Activated effector memory CD4-positive, alpha-beta T cell treated with anti-CD3 and anti-CD28 coated beads, Interleukin-2, amount 50 U/mL, for 16 hours (primary cell): ENCODE data around the gene TPCN1.

Experiments
- DNase-seq: peaks from one replicate; pipeline ENCODE4 v3.0.0-alpha.2; 2020

The TPCN1 gene

DNA sequence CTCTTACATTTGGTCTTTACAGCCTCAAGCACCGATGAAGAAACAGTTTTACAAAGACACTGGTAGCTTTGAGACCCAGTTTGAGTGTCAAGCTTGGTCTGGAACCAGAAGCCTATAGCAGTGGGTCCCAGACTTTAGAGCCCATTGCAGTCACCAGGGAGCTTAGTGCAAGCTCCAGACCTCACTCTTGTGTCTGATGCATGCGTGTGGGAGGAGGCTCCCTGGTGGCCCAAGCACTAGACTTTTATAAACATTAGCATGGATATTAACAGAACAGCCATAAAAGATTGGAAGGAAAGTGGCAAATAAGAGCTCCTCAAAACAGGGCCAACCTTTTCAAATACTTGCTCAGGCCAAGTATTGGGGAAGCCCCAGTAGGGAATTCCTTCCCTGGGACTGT lies 68.1 kb downstream of the TPCN1 start:
- DNase-seq, result no peak

DNA sequence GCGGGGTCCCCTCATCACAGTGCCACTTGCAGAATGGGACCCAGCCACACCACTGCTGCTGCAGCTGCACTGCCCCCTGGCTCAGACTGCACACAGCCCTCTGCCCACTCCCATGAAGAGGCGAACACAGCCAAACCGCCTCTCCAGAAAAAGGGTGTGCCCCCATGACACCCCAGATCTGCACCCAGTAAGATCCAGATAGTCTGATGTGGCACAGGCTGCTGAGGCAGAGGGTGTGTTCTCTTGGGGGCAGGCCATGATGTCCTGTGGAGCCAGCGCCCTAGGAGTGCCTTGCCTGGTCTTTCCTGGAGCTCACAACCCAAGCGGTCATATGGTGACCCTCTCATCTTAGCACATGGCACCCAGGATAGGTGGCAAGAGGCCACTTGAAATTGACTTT lies 69.2 kb downstream of the TPCN1 start:
- DNase-seq, result no peak

DNA sequence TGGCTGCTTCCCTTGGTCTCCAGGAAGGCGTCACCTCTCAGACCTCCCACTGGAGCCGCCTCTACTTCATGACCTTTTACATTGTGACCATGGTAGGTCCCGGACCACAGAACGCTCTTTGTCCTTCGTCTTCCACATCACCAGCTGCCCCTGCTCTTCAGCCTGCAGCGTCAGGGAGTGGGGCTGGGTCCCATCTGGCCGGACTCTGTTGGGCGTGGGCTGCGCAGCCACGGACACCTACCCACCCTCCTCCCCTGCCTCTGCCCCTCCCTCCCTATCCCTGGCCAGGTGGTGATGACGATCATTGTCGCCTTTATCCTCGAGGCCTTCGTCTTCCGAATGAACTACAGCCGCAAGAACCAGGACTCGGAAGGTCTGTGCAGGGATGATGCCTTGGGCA lies 70.3 kb downstream of the TPCN1 start:
- DNase-seq, result no peak

DNA sequence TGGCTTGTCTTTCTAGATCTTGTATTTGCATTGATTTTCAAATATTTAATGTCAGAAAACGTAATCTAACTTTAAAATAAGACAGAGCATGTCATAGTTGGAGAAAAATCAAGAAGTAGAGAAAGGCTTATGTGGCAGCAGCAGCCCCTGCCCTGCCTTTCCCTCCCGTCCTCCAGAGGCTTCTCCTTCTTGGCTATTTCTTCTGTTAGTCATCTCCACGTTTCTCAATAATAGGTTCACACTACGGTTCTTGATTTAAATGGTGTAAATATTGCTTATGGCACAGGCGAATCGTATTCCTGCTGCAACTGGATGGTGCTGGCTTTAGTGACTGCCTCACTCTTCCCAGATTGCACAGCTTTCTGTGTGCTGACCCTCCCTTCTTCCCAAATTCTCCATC lies 70.8 kb downstream of the TPCN1 start:
- DNase-seq, result no peak

DNA sequence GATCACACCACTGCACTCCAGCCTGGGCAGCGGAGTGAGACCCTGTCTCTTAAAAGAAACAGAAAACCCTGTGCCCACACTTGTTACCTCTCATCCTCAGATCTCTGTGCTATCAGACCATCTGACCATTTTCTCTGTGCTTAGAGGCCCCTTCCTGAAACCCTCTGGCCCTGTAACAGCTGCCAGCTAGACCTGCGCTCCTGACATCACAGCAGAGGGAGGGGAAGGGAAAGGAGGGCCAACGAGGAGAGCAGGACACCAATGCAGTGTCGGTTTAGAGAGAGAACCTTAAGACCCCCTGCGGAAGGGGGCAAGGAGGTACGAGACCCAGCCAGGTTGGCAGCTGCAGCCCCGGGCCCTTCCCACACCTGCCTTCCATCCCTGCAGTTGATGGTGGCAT lies 71.3 kb downstream of the TPCN1 start:
- no peak for DNase-seq

DNA sequence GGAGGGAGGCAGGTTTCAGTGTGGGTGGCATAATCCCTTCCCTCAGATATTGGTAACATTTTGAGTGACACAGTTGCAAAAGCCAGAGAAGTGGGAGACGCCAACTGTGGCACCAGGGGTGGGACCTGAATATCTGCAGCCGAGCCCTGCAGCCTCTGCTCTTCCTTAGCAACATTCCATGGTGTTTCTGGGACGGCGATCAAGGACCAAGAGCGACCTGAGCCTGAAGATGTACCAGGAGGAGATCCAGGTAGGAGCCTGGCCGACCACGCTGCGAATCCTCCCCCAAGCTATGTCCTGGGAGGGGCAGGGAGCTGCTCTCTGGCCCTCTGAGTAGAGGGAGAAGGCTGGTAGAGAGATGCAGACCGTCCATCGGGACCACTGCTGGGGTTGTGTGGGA lies 71.8 kb downstream of the TPCN1 start:
- DNase-seq, result no peak

DNA sequence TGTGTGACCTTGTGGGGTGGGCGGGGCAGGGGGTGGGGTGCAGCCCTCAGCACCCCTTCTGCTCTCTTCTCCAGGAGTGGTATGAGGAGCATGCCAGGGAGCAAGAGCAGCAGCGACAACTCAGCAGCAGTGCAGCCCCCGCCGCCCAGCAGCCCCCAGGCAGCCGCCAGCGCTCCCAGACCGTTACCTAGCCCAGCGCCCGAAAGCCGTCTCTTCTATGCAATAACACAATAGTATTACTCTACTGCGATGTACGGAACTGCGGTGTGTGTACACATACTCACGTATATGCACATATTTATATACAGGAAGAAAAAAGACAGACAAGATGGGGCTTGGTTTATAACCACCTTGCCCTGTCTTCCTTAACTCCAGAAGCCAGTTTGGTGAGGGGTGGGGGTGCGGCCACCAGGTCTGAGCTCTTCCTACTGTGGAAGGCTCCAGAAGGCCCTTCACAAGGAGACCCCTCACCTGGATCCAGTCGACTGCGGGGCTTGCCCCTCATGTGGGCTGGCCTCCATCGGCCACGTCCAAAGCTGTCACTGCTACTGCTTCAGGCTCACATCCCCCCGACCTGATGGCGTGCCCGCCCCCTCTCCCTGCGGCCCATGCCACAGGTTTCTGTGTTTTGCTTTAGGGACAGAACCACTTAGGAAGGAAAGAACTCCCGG lies 74.8 kb downstream of the TPCN1 start:
- no peak for DNase-seq

DNA sequence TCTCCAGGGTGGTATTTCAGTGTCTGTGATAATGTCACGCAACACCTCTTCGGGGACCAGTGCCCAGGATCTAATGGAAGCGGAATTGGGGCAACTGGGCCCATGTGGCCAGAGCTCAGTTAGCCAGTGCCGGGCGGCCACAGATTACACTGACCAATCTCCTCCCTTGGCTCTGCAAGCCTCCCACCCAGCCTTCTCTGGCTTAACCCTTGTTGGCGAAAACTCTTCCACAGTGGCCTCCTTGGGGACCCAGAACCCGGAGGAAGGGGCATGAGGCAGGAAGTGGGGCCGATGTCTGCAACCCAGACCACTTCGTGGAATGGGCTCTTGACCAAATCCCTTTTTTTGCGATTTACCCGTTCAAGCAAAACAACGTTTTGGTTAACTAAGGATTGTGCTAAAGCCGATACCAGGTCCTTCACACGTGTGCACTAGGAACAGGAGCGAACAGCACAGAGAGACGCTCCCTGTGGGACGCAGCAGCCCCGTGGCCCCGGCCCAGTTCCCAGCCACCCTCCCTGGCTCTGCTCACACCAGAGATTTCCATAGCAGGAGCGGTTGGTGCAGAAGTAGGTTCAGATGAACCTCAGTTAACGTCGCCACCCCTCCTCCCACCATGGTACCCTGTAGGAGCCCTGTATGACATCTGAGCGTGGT lies 75.4 kb downstream of the TPCN1 start:
- no peak for DNase-seq

DNA sequence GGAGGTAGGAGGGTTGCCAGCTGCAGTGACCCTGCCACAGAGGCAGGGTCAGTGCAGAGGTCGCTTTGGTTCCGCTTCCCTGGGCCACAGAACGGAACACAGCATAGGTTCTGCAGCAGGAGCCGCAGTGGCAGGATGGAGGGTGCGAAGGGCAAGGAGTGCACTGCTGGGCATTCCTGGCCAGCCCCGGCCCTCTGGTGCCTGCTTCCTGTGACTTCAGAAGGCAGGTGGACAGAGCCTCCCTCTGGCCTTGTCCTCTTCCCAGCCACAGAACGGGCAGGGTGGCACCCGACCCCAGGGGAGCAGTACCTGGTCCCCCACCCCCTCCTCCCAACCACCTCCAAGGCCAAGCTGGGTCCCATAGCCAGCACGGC lies 75.9 kb downstream of the TPCN1 start:
- DNase-seq, result no peak

DNA sequence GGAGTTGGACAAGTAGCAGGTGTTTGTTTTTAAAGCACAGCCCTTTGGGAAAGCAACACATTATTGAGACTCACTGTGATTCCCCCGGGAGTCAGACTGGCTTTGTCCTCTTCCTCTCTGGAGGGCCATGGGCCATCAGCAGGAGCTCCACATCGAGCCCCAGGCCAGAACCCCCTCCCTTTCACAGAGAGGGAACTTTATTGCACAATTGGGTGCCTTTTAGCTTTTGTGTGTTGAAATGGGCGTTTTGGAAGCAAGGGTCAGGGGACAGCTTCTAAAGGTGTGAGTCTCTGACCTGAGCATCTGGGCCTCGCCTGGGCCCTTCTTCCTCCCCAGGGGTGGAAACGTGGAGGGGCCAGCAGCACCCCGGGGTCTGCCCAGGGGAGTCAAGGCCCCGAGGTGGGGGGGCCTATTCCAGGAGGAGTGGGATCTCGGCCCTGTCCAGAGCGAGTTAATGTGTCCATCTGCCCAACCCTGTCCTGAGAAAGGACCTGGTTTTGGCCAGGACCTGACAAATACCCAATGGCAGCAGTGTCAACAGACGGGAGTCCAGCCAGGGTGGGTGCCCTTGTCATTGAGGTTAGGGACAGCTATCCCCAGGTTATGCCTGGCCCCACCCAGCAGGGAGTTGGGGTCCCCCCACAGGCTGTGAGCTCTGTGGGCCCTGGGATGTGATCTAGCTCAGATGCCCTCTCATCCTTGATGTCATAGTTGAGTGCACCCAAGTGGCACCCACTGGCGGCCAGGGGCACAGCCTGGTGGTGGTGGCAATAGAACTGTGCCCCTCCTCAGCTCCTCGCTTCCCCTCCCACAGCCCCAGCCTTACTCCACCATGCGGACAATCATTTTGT lies 76.6 kb downstream of the TPCN1 start:
- DNase-seq, result no peak

DNA sequence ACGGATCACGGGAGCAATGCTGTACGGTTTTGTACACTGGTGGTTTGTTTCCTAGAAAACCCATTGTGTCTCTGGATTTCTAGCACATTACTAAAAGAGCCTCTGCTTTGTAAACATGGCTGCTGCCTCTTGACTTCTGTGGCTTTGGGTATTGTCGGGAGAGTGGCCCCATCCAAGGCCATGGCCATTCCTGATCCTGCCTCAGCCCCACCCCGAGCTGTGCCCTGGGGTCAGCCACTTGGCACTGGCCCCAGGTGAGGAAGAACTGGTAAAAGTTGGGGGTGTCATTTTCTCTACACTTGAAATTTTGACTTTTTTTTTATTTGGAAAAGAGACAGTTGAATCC lies 77.2 kb downstream of the TPCN1 start:
- DNase-seq, result no peak

DNA sequence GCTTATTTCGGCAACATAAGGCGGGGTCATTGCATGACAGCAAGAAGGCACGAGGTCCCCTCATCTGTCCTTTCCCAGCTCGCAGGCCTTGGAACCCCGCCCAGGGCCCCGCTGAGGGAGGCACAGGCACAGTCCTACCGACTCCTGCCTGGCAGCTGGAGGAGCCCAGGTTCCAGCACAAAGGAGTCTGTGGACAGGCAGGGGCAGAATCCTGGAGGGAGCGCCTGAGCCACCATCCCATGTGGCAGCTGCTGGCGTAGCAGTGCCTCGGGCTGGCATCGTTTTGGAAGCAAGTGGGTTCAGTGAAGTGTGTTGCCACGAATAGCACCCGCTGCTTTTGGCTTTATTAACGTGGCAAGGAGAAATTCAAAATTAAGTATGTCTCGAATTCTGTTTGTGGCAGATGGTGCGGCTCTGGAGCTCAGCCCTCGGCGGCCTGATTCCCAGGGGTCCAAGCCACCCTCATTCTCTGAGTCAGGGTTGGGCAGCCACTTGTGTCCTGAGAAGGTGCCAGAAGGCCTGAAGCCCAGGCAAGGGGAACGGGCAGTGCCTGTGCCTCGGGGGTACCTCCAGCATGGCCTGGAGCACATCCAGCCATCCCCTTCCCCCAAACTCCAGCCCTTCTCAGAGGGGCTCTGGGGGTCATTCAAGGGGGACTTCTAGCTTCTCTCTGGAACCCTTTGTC lies 77.7 kb downstream of the TPCN1 start:
- no peak for DNase-seq

DNA sequence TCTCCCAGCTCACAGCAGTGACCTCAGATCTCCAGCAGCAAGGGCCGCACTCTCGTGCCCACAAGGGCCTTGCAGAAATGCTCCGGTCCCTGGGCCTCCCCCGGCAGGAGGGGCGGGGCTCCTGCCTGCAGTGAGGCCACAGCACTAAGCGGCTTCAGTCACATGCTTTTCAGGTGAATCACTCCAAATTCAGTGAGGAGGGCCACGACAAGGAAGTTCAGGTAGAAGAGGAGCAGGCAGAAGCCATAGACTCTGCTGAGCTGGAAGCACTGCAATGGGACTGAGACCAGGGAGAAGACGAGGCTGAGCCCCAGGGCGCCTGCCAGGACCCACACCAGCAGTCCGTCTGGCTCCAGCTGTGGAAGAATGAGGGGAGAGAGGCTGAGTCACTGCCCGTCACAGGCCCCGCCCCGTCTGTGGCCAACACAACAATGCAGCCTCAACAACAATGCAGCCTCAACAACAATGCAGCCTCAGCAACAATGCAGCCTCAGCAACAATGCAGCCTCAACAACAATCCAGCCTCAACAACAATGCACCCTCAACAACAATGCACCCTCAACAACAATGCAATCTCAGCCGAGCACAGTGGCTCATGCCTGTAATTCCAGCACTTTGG lies 78.5 kb downstream of the TPCN1 start:
- DNase-seq, result no peak

DNA sequence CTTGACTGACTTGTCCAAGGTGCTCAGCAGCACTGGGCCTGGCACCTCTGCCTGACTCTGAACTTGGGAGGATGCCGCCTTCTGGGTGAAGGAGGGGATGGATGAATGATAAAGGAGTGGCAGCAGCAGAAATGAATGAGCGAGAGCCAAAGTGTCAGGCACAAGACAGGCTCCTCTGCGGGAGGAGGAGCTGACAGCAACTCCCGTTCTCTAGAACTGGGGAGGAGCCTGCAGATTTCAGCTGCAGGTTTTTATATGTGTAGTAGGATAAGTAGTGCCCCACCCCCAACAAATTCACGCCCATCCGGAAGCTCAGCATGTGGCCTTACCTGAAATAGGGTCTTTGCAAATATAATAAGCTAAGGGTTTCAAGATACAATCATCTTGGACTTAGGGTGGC lies 80.5 kb downstream of the TPCN1 start:
- DNase-seq, result no peak

DNA sequence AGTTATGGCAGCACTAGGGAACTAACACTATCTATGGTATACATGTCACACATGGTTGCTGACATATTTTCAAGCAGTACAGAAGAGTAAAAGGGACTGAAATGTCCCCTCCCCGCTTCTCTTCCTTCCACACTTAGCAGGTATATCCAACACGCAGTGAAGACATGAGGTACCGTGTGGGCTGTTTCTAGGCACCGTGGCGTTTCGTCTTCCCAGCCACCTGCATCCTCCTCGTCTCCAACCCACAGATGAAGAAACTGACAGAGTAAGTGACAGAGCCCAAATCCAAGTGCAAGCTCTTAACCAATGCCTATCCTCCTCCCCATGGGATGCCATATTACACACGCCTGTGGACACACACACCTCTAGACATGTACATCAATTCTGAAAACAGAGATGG lies 81.2 kb downstream of the TPCN1 start:
- no peak for DNase-seq

DNA sequence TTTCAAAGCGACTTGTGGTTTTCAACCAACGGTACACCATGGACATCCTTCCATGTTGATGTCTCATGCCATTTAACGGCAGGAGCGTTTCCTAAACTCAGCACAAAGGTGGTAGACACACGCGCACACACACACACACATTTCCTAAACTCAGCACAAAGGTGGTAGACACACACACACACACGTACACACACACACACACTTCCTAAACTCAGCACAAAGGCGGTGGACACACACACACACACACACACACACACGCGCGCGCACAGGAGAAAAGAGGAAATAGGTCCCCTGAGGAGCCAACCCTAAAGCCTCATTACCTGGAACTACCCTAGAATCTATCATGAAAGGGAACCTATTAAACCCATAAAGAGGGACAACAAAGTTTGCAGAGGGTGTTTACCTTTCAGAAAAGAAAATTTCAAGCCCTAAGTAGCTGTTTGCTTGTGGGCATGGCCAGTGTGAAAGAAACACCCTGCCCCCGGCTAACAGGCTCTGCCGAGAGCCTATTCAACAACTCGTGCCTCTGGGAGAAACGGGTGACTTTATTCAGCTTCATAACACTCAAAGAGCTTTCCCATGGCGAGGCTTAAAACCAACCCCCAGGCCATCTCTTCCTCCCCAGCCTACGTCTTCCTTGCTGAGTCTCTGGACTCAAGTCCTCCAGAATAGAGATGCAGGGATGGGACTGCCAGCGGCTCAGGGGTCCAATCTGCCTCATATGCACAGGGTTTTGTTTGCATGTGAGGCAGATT lies 81.8 kb downstream of the TPCN1 start:
- no peak for DNase-seq

DNA sequence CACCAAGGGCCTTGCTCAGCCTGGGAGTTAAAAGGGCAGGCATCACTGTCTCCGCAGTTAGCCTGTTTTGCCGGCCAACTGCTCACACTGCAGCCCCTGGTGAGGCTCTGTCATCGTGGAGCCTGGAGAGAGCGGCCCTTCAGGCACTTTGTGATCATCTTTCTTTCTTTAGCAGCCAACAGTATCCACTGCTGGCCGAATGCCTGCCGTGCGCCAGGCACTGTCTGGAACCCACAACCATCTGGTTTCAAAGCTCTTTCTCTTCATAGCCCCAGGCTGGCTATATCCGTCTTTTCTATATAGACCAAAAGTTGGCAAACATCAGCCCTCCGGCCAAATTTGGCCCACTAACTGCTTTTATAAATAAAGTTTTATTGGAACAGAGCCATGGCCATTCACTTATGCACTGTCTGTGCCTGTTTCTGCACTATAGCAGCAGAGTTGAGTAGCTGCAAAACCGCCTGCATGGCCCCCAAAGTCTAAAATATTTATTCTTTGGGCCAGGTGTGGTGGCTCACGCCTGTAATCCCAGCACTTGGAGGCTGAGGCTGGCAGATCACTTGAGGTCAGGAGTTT lies 84.1 kb downstream of the TPCN1 start:
- no peak for DNase-seq

DNA sequence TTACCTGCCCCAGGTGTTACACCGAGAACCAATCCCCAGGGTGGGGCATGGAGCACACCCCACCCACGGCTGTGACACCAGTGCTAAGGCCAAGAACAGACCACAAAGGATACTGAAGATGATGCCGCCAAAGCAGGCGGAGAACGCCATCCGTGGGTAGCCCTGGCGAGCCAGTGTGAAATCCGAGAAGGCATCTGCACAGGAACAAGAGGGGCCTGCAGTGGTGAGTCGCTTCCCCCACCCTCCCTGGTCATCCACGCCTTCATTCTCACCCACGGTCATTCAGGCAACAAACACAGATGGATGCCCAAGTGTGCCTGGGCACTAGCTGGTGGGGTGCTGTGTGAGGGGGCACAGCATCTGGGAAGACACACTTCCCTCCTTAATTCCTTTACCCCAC lies 85.1 kb downstream of the TPCN1 start:
- no peak for DNase-seq

DNA sequence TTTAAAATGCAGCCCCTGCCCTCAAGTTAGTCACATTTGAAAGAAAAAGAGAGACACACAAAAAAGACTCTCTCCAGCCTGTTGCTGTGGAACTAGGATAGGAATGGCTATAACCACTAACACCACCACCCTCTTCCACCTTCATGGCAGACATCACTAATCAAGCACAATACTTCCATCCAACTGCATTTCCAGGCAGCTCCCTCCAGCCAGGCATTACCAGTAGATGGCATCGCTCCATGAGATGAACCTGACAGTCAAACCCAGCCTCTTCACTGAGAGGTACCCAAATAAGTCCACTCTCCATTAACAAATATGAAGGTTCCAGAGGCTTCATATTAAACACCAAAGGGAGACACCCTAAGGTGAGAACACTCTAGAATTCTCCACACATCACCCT lies 89.2 kb downstream of the TPCN1 start:
- DNase-seq, result no peak

DNA sequence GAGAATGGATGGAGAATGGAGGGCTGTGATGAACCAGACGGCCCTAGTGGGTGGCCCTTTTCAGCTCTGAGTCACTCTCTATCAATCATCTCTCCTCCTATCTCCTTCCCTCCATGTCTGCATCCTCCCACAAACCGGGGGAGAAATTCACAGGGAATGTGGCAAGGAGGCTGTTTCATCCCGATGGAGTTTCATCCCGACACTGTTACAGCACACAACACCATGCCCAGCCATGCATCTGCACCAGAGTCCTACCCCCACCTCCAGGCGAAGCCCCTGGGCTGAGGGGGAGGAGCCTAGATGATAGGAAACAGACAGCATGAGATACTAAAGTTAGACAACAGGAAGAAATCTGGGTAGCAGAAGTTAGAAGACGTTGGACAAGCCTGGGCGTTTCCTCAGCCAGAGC lies 92.9 kb downstream of the TPCN1 start:
- no peak for DNase-seq

DNA sequence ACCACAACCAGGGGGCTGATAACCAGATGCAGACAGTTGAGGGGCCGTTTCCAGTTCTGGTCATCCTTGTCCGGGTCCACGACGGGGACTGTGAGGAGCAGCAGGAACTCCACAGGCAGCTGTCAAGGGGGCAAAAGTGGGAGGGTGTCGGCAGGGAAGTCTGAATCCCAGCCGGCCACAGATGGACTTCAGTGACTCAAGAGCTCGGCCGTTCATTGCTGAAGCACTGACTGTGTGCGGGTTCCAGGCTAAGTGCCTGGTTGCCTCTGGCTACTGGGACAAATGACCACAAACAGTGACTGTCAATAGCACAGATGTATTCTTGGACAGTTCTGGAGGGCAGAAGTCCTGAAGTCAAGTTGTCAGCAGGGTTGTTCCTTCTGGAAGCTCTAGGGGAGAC lies 94.1 kb downstream of the TPCN1 start:
- no peak for DNase-seq

DNA sequence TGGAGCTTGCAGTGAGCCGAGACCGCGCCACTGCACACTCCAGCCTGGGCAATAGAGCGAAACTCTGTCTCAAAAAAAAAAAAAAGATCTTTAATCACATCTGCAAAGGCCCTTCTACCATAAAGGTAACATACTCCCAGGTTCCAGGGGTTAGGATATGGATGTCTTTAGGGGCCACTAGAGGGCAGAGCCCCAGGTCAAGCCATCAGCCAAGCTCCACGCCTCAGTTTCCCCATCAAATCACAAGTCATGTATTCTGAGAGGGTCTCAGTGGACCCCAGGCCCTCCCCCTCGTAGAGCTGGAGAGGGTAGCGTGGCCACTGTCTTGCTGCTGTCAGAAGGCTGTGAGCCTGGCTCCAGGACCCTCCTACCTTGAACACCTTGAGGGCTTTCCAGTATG lies 94.9 kb downstream of the TPCN1 start:
- no peak for DNase-seq
